ENCODE data around the gene ATP6V0B. TPM values are rescaled to one million over a fixed set of nuclear protein-coding genes. Genes with fewer than 3 reads are reported as not detected.

ATP6V0B gene
- total RNA-seq, 1 donor from 2014 or later, result 115 TPM

DNA sequence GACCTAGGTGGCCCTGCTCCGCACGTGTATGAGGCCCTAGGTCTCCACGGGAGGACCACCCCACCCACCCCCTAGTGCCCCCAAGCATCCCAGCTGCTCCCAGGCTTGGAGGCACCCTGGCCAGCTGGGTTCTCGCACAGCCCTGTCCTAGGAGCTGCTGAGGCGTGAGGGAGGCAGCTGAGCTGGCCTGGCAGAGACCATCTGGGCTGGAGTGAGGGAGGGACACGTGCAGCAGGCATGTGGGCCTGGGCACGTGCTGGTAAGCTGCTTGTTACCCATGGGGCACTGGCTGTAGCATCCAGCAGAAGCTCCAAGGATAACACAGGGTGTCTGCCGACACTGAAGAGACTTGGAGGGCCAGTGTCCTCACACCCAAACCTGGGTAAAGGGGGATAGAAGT is 46.4 kb downstream of the ATP6V0B start:
- peaks cover 9% of the 10 kb centered on the region for H3K36me3 Mint-ChIP-seq
- no peak for DNase-seq (ENCODE audit: extremely low spot score, unreplicated experiment)
- no peak overlapping the region for H3K4me3 Mint-ChIP-seq
- no peaks in the 10 kb centered on the region for H3K27me3 Mint-ChIP-seq
- TF ChIP-seq, protein P1, sequence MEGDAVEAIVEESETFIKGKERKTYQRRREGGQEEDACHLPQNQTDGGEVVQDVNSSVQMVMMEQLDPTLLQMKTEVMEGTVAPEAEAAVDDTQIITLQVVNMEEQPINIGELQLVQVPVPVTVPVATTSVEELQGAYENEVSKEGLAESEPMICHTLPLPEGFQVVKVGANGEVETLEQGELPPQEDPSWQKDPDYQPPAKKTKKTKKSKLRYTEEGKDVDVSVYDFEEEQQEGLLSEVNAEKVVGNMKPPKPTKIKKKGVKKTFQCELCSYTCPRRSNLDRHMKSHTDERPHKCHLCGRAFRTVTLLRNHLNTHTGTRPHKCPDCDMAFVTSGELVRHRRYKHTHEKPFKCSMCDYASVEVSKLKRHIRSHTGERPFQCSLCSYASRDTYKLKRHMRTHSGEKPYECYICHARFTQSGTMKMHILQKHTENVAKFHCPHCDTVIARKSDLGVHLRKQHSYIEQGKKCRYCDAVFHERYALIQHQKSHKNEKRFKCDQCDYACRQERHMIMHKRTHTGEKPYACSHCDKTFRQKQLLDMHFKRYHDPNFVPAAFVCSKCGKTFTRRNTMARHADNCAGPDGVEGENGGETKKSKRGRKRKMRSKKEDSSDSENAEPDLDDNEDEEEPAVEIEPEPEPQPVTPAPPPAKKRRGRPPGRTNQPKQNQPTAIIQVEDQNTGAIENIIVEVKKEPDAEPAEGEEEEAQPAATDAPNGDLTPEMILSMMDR (conservative IDR thresholded peaks at IDR 0.05), result no peak
- H3K4me1 Mint-ChIP-seq (ENCODE audit: unreplicated experiment), result no peaks in the 10 kb centered on the region
- H3K27ac Mint-ChIP-seq, result no peak overlapping the region
- H3K9me3 Mint-ChIP-seq, result no peaks in the 10 kb centered on the region

DNA sequence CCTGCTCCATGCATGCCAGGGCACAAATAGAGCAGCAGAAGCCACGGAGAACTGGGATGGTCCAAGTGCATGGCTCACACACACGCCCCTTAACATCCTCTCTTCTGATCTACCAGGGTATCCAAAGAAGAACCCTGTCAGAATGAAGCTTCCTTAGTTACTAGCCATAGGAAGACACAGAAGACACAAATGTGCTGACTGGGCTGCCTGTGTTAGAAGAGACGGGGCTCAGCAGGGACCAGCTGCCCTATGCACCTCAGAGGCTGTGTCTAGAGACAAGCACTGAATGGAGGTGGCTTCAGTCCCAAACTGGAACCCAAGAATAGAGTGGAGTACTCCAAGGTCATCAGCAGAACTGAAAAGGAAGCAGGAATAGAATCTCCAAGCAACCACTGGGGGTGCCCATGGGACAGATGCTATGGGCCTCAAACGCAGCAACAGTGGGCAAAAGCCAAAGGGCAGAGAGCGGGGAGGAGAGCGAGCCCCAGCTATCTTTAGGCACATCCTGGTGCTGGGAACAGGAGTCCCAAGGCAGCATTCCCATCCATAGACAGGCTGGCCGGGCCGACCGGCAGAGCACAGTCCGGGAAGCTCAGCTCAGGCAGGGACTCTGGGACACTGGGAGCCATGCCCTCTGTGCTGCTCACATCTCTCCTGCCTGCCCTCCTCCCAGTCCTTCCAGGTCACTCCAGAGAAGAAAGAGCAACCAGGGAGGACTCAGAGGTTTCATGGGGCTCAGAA is 47.0 kb downstream of the ATP6V0B start:
- H3K27me3 Mint-ChIP-seq, result no peaks in the 10 kb centered on the region
- DNase-seq (ENCODE audit: extremely low spot score, unreplicated experiment), result no peak
- no peaks in the 10 kb centered on the region for H3K4me1 Mint-ChIP-seq (ENCODE audit: unreplicated experiment)
- peaks cover 9% of the 10 kb centered on the region for H3K36me3 Mint-ChIP-seq
- H3K27ac Mint-ChIP-seq, result no peak overlapping the region
- TF ChIP-seq, protein P1 (conservative IDR thresholded peaks at IDR 0.05), result peak; percentile 16
- H3K9me3 Mint-ChIP-seq, result no peaks in the 10 kb centered on the region
- H3K4me3 Mint-ChIP-seq, result no peak overlapping the region

DNA sequence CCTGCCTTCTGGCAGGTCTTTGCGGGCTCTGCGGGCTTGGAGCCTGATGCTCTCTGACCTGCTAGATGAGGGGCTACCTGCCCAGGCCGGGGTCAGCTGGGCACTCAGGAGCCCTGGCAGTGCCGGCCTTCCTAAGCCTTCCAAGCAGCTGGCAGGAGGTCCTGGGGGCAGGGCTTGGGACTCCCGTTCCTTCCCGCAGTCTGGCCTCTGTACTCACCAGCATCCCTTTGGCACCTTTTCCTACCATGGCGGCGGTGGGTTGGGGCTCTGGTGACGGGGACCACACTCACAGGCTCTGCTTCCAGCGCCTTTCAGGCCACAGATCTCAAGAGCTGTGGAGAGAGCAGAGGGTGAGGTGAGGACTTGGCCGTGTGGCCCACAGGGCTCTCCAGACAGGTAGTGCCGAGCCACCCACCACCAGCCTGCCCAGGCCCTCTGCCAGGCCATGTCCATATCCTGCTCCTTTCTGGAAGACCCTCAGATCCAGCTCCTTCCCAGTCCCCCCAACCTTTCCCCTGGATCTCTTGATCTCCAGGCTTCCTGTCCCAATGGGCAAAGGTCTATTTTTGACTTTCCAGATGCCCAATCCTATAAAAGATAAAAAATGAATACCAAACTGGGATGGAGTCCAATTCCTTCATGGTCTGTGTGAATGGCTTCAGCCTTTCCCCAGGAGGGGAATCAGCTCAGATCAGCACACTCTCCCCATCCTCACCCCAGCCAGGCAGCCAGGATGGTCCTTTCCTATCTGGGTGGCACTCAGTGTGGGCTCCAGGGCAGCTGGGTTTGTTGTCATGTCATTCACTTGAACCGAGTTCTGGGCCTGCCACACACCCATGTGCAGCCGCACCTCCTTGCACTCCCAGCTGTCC is 49.5 kb downstream of the ATP6V0B start:
- DNase-seq (ENCODE audit: extremely low spot score, unreplicated experiment), result no peak
- peaks cover 9% of the 10 kb centered on the region for H3K36me3 Mint-ChIP-seq
- H3K4me3 Mint-ChIP-seq, result no peak overlapping the region
- H3K4me1 Mint-ChIP-seq (ENCODE audit: unreplicated experiment), result peaks cover 17% of the 10 kb centered on the region
- no peak overlapping the region for H3K27ac Mint-ChIP-seq
- no peaks in the 10 kb centered on the region for H3K27me3 Mint-ChIP-seq
- TF ChIP-seq, protein P1 (conservative IDR thresholded peaks at IDR 0.05), result no peak
- H3K9me3 Mint-ChIP-seq, result no peaks in the 10 kb centered on the region

DNA sequence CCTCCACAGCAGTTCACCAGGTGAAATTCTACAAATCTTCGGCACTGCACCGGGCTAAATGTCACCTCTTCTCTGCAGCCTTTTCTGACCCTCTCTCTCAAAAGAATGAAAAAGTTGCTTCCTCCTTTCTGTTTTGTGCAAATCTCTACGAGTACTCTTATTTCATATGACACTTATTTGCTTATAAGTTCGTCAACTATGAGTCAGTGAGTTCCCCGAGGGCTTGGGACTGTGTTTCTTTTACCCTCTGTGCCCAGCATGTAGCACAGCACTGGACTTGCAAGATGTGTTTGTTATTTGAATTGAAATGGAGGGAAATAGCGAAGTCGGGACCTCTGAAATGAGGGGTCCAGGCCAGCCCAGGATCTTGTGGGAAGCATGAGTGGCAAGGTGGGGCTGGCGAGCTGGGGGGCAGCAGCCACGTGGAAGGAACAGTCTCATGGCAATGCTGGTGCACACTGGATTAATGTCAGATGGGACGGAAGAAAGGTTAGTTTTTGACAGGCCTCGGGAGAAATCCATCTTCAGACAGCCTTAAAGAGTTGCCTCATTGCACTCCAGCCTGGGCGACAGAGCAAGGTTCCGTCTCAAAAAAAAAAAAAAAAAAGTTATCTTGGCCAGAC is 50.3 kb downstream of the ATP6V0B start:
- peak overlapping the region; percentile 19 for H3K27ac Mint-ChIP-seq
- no peak for DNase-seq (ENCODE audit: extremely low spot score, unreplicated experiment)
- TF ChIP-seq, protein P1 (conservative IDR thresholded peaks at IDR 0.05), result no peak
- H3K9me3 Mint-ChIP-seq, result no peaks in the 10 kb centered on the region
- H3K27me3 Mint-ChIP-seq, result no peaks in the 10 kb centered on the region
- H3K4me1 Mint-ChIP-seq (ENCODE audit: unreplicated experiment), result peaks cover 23% of the 10 kb centered on the region
- H3K4me3 Mint-ChIP-seq, result no peak overlapping the region
- H3K36me3 Mint-ChIP-seq, result peaks cover 9% of the 10 kb centered on the region

DNA sequence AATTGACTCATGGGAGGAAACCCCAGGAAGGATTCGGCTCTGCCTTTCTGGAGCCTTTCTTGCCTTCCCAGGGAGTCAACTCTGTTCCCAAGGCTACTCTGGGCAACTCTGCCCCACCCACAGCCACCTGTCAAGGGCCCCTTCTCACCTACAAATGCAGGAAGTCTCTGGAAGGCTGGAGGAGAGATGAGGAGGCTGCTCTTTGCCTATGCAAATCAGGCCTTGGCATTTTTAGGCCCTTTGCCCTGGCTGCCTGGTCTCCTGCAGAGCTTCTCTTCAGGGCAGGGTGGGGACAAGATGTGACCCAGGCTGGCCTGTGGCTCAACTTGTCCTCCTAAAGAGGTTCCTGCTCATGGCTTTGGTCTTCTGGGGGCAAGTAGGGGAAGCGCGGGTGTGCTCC is 51.1 kb downstream of the ATP6V0B start:
- H3K27me3 Mint-ChIP-seq, result no peaks in the 10 kb centered on the region
- H3K36me3 Mint-ChIP-seq, result peaks cover 9% of the 10 kb centered on the region
- no peak for DNase-seq (ENCODE audit: extremely low spot score, unreplicated experiment)
- peaks cover 23% of the 10 kb centered on the region for H3K4me1 Mint-ChIP-seq (ENCODE audit: unreplicated experiment)
- no peak overlapping the region for H3K27ac Mint-ChIP-seq
- H3K9me3 Mint-ChIP-seq, result no peaks in the 10 kb centered on the region
- TF ChIP-seq, protein P1 (conservative IDR thresholded peaks at IDR 0.05), result no peak
- no peak overlapping the region for H3K4me3 Mint-ChIP-seq
